Heart right ventricle (tissue), 16 donors: ENCODE data around the gene CHMP1A. TPM values are rescaled to one million over a fixed set of nuclear protein-coding genes. Genes with fewer than 3 reads are reported as not detected.

Experiments
- ATAC-seq, 8 donors: fragments of 200-7000 bp; cut with Tn5 transposase; one replicate each; pipeline ENCODE4 v1.9.1; 2020; ENCODE audit warnings: mild to moderate bottlenecking in 8 of 8, moderate library complexity in 8 of 8, moderate number of reproducible peaks in 1 of 8
- DNase-seq, 2 donors: peaks; one replicate each; pipeline ENCODE4 v3.0.0-alpha.2; 2020
- H3K27ac ChIP-seq, 10 donors: fragments of 200-600 bp; sonication (generic) in 2 of 10; one replicate each; pipeline versions ENCODE4 v1.5.0 to v1.8.0; 2020 to 2022; ENCODE audit warnings: mild to moderate bottlenecking in 3 of 10
- H3K27me3 ChIP-seq, 7 donors: fragments of 200-600 bp; one replicate each; pipeline ENCODE4 v1.8.0; 2021 to 2022; ENCODE audit warnings: mild to moderate bottlenecking in 2 of 7
- H3K36me3 ChIP-seq, 9 donors: fragments of 200-600 bp; sonication (generic) in 1 of 9; one replicate each; pipeline versions ENCODE4 v1.5.0 to v1.8.0; 2020 to 2022; ENCODE audit warnings: mild to moderate bottlenecking in 2 of 9
- H3K4me1 ChIP-seq, 9 donors: fragments of 200-600 bp; sonication (generic) in 1 of 9; one replicate each; pipeline versions ENCODE4 v1.5.0 to v1.8.0; 2020 to 2022; ENCODE audit warnings: mild to moderate bottlenecking in 4 of 9
- H3K4me3 ChIP-seq, 10 donors: fragments of 200-600 bp; sonication (generic) in 2 of 10; one replicate each; pipeline versions ENCODE4 v1.5.0 to v1.8.0; 2020 to 2022; ENCODE audit warnings: mild to moderate bottlenecking in 7 of 10, moderate library complexity in 2 of 10
- H3K9me3 ChIP-seq, 11 donors: fragments of 200-600 bp in 10 of 11; sonication (generic) in 2 of 11; one replicate each; pipeline versions ENCODE4 v1.5.0 to v1.8.0; 2013 to 2022; ENCODE audit warnings: mild to moderate bottlenecking in 2 of 11, control low read depth in 1 of 11, moderate library complexity in 1 of 11
- CTCF ChIP-seq, 9 donors: fragments of 200-600 bp; sonication (generic) in 2 of 9; IDR thresholded peaks; one replicate each; pipeline versions ENCODE4 v1.5.0 to v1.8.0; 2021 to 2022; ENCODE audit warnings: antibody characterized with exemption in 9 of 9, mild to moderate bottlenecking in 5 of 9, moderate library complexity in 1 of 9
- WGBS, 2 donors: extraction: QIAGEN DNeasy Blood & Tissue Kit; methylation state at CpG; one replicate each; pipeline ENCODE4 v1.1.7; 2013; ENCODE audit warnings: inconsistent platforms in 1 of 2; 5-methylcytosine and 5-hydroxymethylcytosine counted together
- intact Hi-C, 10 donors: fragments of 100-400 bp; cut with DNase I; formaldehyde crosslinking; loops; one replicate each; pipeline versions ENCODE4 v1.11.1 to v1.14.2; 2022
- polyA plus RNA-seq, 2 donors: library from polyadenylated mRNA; stranded (reverse); fragments of 200-250 nt; gene quantifications; one replicate each; pipeline ENCODE4 v1.2.3, GENCODE V29; 2013
- total RNA-seq, 10 donors: library from RNA; stranded (reverse); fragmentation: NEBNext Ultra II Directional in 3 of 10; extraction: Animal tissue kit (Norgen Biotek cat#: 25700) in 3 of 10; gene quantifications; one replicate each; pipeline versions ENCODE4 v1.2.1 to v1.2.4, GENCODE V29; 2021 to 2023
- donor health status: Arrhythmogenic right ventricular cardiomyopathy.
- donor health status: ischemic (EF 13 %, LVEDD 7.1; RV severe dilation, severe dysfunction).
- donor health status: healthy with polysubstance abuse.
- donor health status: DM: no; HTN: yes; CAD: no.
- donor health status: DM: no; HTN: no; CAD: no.
- donor health status: ischemic (EF 25% LVEDD 6.9; RV normal size, moderate dysfunction).
- donor health status: ischemic (EF 25% LVEDD 5.7; RV mildly dilated, moderate dysfunction).
- donor health status: healthy.
- donor health status: DM: yes; HTN: yes; CAD: no.
- donor health status: Ischemic cardiomyopathy.
- donor health status: ischemic (EF 35%, LVEDD 5.7; RV mildly dilated, moderate dysfunction).
- donor health status: nonischemic (EF 11% LVEDD 7.7; RV severe dilation, severe dysfunction).
- donor health status: DM: yes; HTN: yes; CAD: no.
- donor health status: PGD.
- donor health status: ischemic (EF 29% LVEDD 5.4; RV normal size, mild dysfunction).
- donor health status: nonischemic (EF 23%, LVEDD 6.1; RV moderate dilation, normal function).

The CHMP1A gene
- total and polyA plus RNA-seq, 12 donors, result 30.6 to 71.4 (median 36.7) TPM

GRCh38 chr16:89596061-89596689 is 61.3 kb downstream of the CHMP1A start:
- no peaks in the 10 kb centered on the region for H3K9me3 ChIP-seq
- no peak overlapping the region for H3K4me3 ChIP-seq
- H3K36me3 ChIP-seq, result no peaks in the 10 kb centered on the region
- intact Hi-C loops, result no loop called here
- WGBS, 2 donors, result 84 to 87% methylated on average over 25 of the region's 25 CpGs
- H3K27ac ChIP-seq, result no peak overlapping the region
- ATAC-seq (peak in 1 of 8 donors; percentile 21), DNase-seq (no peak)
- TF ChIP-seq CTCF (IDR thresholded peaks at IDR 0.05), result no peak
- no peaks in the 10 kb centered on the region for H3K4me1 ChIP-seq
- no peaks in the 10 kb centered on the region for H3K27me3 ChIP-seq

- no peak for ATAC-seq
- no peak for TF ChIP-seq CTCF (IDR thresholded peaks at IDR 0.05)
- 93% methylated on average over 47 of the region's 47 CpGs for WGBS, 2 donors
Observed at GRCh38 chr16:89595330-89596060, 62.0 kb downstream of the CHMP1A start.

More at GRCh38 chr16:89595330-89596060, 62.0 kb downstream of the CHMP1A start:
- DNase-seq, result no peak
- Histone ChIP-seq H3K36me3 (no peaks in the 10 kb centered on the region), H3K27me3 (no peaks in the 10 kb centered on the region), H3K9me3 (no peaks in the 10 kb centered on the region), H3K4me3 (no peak overlapping the region), H3K27ac (no peak overlapping the region), H3K4me1 (no peaks in the 10 kb centered on the region)
- intact Hi-C loops, result no loop called here

Other genes starting within 250 kb of the CHMP1A start
- gene ANKRD11, start 167.1 kb downstream of the CHMP1A start, total RNA-seq, result 10 to 100 TPM; 55.9 to 93.6 (median 67.4) TPM
- 10 to 100 TPM; 47.7 to 65.5 TPM for gene ANKRD11, start 167.1 kb downstream of the CHMP1A start, polyA plus RNA-seq
- 100 to 1,000 TPM in 5 of 10 donors, 10 to 100 TPM in 5; 85.4 to 145 (median 101) TPM for gene SPG7, start 149.3 kb downstream of the CHMP1A start, total RNA-seq
- gene SPG7, start 149.3 kb downstream of the CHMP1A start, polyA plus RNA-seq, result 100 to 1,000 TPM in 1 of 2 donors, 10 to 100 TPM in 1; 69.8 to 116 TPM
- gene RPL13, start 97.0 kb downstream of the CHMP1A start, total RNA-seq, result 1,000 to 10,000 TPM in 4 of 10 donors, 100 to 1,000 TPM in 6; 786 to 1,426 (median 935) TPM
- gene RPL13, start 97.0 kb downstream of the CHMP1A start, polyA plus RNA-seq, result 1,000 to 10,000 TPM; 3,221 to 7,398 TPM
- under 1 TPM in 1 of 10 donors, not detected in 9; 0.16 TPM for gene CPNE7, start 82.0 kb downstream of the CHMP1A start, total RNA-seq
- under 1 TPM in 1 of 2 donors, not detected in 1; 0.33 TPM for gene CPNE7, start 82.0 kb downstream of the CHMP1A start, polyA plus RNA-seq
- not detected for gene DPEP1, start 44.1 kb downstream of the CHMP1A start, total RNA-seq
- under 1 TPM in 1 of 2 donors, not detected in 1; 0.09 TPM for gene DPEP1, start 44.1 kb downstream of the CHMP1A start, polyA plus RNA-seq
- gene SPATA33, start 128 bp upstream of the CHMP1A start, total RNA-seq, result 1 to 10 TPM in 9 of 10 donors, under 1 TPM in 1; 0.76 to 4.6 (median 2.4) TPM
- gene SPATA33, start 128 bp upstream of the CHMP1A start, polyA plus RNA-seq, result 1 to 10 TPM; 4.1 TPM
- 10 to 100 TPM; 14.7 to 31.4 (median 21.6) TPM for gene CDK10, start 29.0 kb upstream of the CHMP1A start, total RNA-seq
- gene CDK10, start 29.0 kb upstream of the CHMP1A start, polyA plus RNA-seq, result 10 to 100 TPM; 35.9 to 63.4 TPM
- gene SPATA2L, start 44.0 kb upstream of the CHMP1A start, total RNA-seq, result 1 to 10 TPM; 1.9 to 4.1 (median 2.9) TPM
- 10 to 100 TPM in 1 of 2 donors, 1 to 10 TPM in 1; 3.2 to 13.0 TPM for gene SPATA2L, start 44.0 kb upstream of the CHMP1A start, polyA plus RNA-seq
- 10 to 100 TPM in 9 of 10 donors, 1 to 10 TPM in 1; 9.3 to 15.6 (median 11.8) TPM for gene VPS9D1, start 63.2 kb upstream of the CHMP1A start, total RNA-seq
- gene VPS9D1, start 63.2 kb upstream of the CHMP1A start, polyA plus RNA-seq, result 10 to 100 TPM in 1 of 2 donors, 1 to 10 TPM in 1; 7.0 to 41.0 TPM
- 10 to 100 TPM in 9 of 10 donors, 1 to 10 TPM in 1; 8.2 to 16.0 (median 12.8) TPM for gene ZNF276, start 63.8 kb upstream of the CHMP1A start, total RNA-seq
- gene ZNF276, start 63.8 kb upstream of the CHMP1A start, polyA plus RNA-seq, result 10 to 100 TPM; 12.2 to 29.3 TPM
- gene FANCA, start 158.9 kb upstream of the CHMP1A start, total RNA-seq, result 100 to 1,000 TPM in 1 of 10 donors, 1 to 10 TPM in 9; 1.0 to 101 (median 2.0) TPM
- gene FANCA, start 158.9 kb upstream of the CHMP1A start, polyA plus RNA-seq, result 1 to 10 TPM; 2.8 to 4.0 TPM
- 1 to 10 TPM in 6 of 10 donors, under 1 TPM in 4; 0.46 to 1.9 (median 1.2) TPM for gene SPIRE2, start 170.8 kb upstream of the CHMP1A start, total RNA-seq
- gene SPIRE2, start 170.8 kb upstream of the CHMP1A start, polyA plus RNA-seq, result 1 to 10 TPM in 1 of 2 donors, under 1 TPM in 1; 0.52 to 1.5 TPM
- gene TCF25, start 215.9 kb upstream of the CHMP1A start, total RNA-seq, result 100 to 1,000 TPM in 3 of 10 donors, 10 to 100 TPM in 7; 77.5 to 112 (median 94.8) TPM
- 100 to 1,000 TPM in 1 of 2 donors, 10 to 100 TPM in 1; 88.3 to 101 TPM for gene TCF25, start 215.9 kb upstream of the CHMP1A start, polyA plus RNA-seq